Immature natural killer cell (primary cell): Measurements from ENCODE around the gene LPIN1. TPM values are rescaled to one million over a fixed set of nuclear protein-coding genes. Genes with fewer than 3 reads are reported as not detected.

Experiments used
- DNase-seq, 3 donors: peaks; one replicate each; pipeline ENCODE4 v3.0.0; 2022; ENCODE audit warnings: mixed read lengths in 1 of 3
- H3K27ac Mint-ChIP-seq, 6 donors: one replicate each; pipeline ENCODE4 v1.8.0; 2020; ENCODE audit warnings: mixed read lengths in 6 of 6, mild to moderate bottlenecking in 5 of 6, inconsistent platforms in 4 of 6, moderate library complexity in 3 of 6
- H3K27me3 Mint-ChIP-seq, 3 donors: one replicate each; pipeline ENCODE4 v1.8.0; 2020 to 2021; ENCODE audit warnings: low read depth in 3 of 3, mild to moderate bottlenecking in 3 of 3, mixed read lengths in 3 of 3, moderate library complexity in 3 of 3, inconsistent platforms in 1 of 3
- H3K36me3 Mint-ChIP-seq, 3 donors: one replicate each; pipeline ENCODE4 v1.8.0; 2020; ENCODE audit warnings: mixed read lengths in 3 of 3, inconsistent platforms in 2 of 3, mild to moderate bottlenecking in 2 of 3
- H3K4me1 Mint-ChIP-seq, 2 donors: one replicate each; pipeline ENCODE4 v1.8.0; 2020; ENCODE audit warnings: inconsistent platforms in 2 of 2, mild to moderate bottlenecking in 2 of 2, mixed read lengths in 2 of 2, moderate library complexity in 1 of 2
- H3K4me3 Mint-ChIP-seq, 5 donors: one replicate each; pipeline ENCODE4 v1.8.0; 2020; ENCODE audit warnings: mild to moderate bottlenecking in 5 of 5, mixed read lengths in 5 of 5, inconsistent platforms in 3 of 5, moderate library complexity in 3 of 5
- H3K9me3 Mint-ChIP-seq, 6 donors: one replicate each; pipeline ENCODE4 v1.8.0; 2020; ENCODE audit warnings: mild to moderate bottlenecking in 6 of 6, mixed read lengths in 6 of 6, inconsistent platforms in 4 of 6, moderate library complexity in 3 of 6
- polyA plus RNA-seq, 3 donors: library from polyadenylated mRNA; unstranded; fragments of 300-500 nt; fragmentation: Illumina TruSeq; gene quantifications; one replicate each; pipeline ENCODE4 v1.2.3, GENCODE V29; 2021

The LPIN1 gene
- polyA plus RNA-seq, 3 donors from 2014 or later: 14.1 to 34.0 (median 16.3) TPM

DNA sequence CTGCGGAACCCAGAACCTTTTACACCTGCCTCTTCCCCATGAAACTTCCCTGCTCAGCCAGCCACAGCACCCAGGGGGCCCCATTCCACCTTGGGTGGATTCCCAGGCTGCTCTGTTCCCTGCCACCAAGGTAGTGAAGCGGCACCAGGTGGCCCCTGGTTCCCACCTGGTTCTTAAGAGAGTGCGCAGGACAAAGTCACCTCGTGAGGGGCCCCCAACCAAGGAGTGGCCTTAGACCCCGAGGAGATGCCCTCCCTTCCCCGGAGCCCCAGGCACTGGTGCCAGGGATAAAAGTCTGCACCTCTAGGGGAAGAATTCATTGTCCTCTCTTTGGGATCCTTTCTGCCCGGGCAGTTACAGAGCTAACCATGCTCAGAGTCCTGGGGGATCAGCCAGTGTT is 3.1 kb upstream of the LPIN1 start:
- H3K4me3 Mint-ChIP-seq: peak overlapping the region in 1 of 5 donors; percentile 61

DNA sequence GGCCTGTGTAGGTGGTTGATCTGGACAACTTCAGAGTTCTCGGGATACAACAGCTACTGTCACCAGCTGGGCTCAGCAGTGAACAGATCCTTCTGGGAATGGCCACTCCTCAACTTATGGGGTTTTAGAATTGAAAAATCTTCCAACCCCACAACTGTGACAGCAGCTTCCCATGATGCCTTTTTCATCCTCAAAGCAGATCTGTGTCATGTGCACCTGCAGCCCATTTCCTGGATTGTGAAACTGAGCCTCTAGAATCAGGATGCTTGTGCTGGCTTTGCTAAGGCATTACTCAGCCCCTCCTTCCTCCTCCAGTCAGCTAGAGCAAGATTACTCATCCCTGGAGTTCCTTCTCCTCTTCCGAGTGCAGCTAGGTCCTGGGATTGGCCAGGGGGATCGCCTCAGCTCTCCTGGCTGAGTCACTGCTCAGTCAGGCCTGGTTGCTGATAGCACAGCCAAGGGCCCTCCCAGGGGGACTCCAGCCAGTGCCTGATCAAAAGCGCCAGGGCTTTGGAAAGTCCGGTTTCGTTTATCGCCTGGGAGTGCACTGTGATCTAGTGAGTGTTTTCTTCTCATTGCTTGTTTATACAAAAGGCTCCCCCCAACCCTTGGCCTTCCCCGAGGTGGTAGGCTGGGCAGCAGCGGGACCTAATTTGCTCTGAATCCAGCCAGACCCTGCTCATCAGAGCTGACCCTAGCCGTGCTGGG is 2.4 kb upstream of the LPIN1 start:
- Mint-ChIP-seq H3K4me3 (peak overlapping the region; percentile 61 to 94 (median 77)), H3K9me3 (no peaks in the 10 kb centered on the region), H3K4me1 (peaks cover 50% of the 10 kb centered on the region in 2 donors), H3K36me3 (no peaks in the 10 kb centered on the region), H3K27me3 (peaks cover 0 to 6% (median 3%) of the 10 kb centered on the region in 3 donors), H3K27ac (peak overlapping the region; percentile 72 to 98 (median 91))
- peak; percentile 51 to 64 (median 53) for DNase-seq

More for the DNA sequence above, 3.1 kb upstream of the LPIN1 start:
- Mint-ChIP-seq H3K9me3 (no peaks in the 10 kb centered on the region), H3K4me1 (peaks cover 50% of the 10 kb centered on the region in 2 donors), H3K27me3 (peaks cover 0 to 6% (median 3%) of the 10 kb centered on the region in 3 donors), H3K27ac (peak overlapping the region in 3 of 6 donors; percentile 75 to 95 (median 88)), H3K36me3 (no peaks in the 10 kb centered on the region)
- DNase-seq: no peak

GRCh38 chr2:11744631-11745394 is 1.6 kb upstream of the LPIN1 start:
- DNase-seq: peak in 1 of 3 donors; percentile 14
- no peaks in the 10 kb centered on the region for H3K36me3 Mint-ChIP-seq
- peaks cover 58% of the 10 kb centered on the region in 2 donors for H3K4me1 Mint-ChIP-seq
- peak overlapping the region; percentile 15 to 94 (median 74) for H3K4me3 Mint-ChIP-seq
- H3K27ac Mint-ChIP-seq: peak overlapping the region; percentile 28 to 98 (median 78)
- H3K27me3 Mint-ChIP-seq: peaks cover 0 to 6% (median 1%) of the 10 kb centered on the region in 3 donors
- H3K9me3 Mint-ChIP-seq: no peaks in the 10 kb centered on the region

DNA sequence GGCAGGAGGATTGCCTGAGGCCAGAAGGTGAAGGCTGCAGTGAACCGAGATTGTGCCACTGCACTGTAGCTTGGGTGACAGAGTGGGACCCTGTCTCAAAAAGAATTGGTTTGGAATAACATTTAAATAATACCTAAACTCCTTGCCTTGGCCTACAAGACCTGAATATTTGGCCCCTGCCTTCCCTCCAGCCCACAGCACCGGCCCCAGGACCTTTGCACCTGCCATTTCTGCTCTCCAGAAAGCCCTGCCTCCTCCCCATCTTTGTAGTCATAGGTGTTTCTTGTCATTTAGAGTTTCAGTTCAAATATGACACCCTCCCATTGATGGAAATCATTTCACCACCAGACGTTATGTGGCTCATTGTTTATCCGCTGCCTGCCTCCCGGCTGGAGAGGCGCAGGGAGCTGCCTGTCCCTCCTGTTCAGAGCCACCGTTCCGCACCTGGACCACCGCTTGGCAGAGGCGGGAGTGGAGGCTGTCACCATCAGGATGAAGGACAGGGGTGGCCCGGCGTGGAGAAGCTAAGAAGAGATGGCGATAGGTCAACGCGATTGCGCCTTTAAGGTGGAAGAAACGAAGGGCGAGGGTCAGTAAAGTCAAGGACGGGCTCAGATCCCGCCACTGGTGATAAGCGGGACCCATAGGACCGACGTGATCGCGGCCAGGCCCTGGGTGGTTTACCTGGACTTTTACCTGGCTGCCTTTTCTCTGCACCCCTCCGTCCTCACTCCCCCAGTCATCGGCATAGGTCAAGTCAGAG is 638 bp upstream of the LPIN1 start:
- Mint-ChIP-seq H3K27me3 (peaks cover 4 to 6% (median 6%) of the 10 kb centered on the region in 3 donors), H3K9me3 (no peaks in the 10 kb centered on the region), H3K27ac (peak overlapping the region; percentile 66 to 85 (median 76)), H3K4me3 (peak overlapping the region; percentile 59 to 77 (median 74)), H3K36me3 (no peaks in the 10 kb centered on the region), H3K4me1 (peaks cover 67 to 68% of the 10 kb centered on the region in 2 donors)
- DNase-seq: no peak

DNA sequence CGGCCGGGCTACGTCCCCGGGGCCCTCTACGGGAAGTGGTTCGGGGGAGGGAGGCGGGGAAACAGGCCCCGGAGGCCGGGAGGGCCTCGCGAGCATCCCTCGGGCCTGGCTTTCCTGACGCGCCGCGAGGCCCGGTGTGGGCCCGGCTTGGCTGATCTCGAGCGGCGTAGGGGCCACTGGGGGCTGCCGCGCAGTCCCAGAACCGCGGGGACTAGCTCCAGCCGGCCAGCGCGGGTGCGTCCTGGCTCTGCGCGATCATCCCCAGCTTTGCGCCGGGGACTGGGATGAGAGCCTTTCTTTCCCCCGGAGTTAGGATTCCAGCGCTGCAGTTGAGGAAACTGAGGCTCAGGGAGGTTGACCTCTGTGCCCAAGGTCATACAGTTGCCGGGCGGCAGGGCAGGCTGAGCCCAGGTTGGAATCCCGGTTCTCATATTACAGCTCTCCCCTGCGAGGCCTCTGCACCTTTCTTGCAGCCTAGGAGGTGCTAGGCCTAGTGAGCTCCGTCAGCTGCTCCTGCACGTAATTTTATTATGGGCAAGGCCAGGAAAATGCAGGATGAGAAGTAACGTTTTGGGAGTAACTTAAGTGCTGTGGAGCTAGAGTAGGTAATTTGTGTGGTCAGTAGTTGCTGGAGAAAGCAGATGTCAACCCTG is 501 bp downstream of the LPIN1 start:
- Mint-ChIP-seq H3K27ac (peak overlapping the region; percentile 78 to 93 (median 86)), H3K27me3 (peaks cover 4 to 6% (median 6%) of the 10 kb centered on the region in 3 donors), H3K9me3 (no peaks in the 10 kb centered on the region), H3K36me3 (no peaks in the 10 kb centered on the region), H3K4me1 (peaks cover 79 to 80% of the 10 kb centered on the region in 2 donors), H3K4me3 (peak overlapping the region; percentile 82 to 97 (median 92))
- DNase-seq: no peak

GRCh38 chr2:11748018-11748860 is 1.8 kb downstream of the LPIN1 start:
- Mint-ChIP-seq H3K36me3 (no peaks in the 10 kb centered on the region), H3K4me3 (peak overlapping the region; percentile 82 to 97 (median 92)), H3K4me1 (peaks cover 87 to 92% of the 10 kb centered on the region in 2 donors), H3K9me3 (no peaks in the 10 kb centered on the region), H3K27ac (peak overlapping the region; percentile 78 to 93 (median 92)), H3K27me3 (peaks cover 4 to 6% (median 6%) of the 10 kb centered on the region in 3 donors)
- DNase-seq: peak in 2 of 3 donors; percentile 13 to 16

GRCh38 chr2:11748861-11749645 is 2.6 kb downstream of the LPIN1 start:
- no peak for DNase-seq
- H3K36me3 Mint-ChIP-seq: no peaks in the 10 kb centered on the region
- H3K27ac Mint-ChIP-seq: peak overlapping the region; percentile 78 to 96 (median 93)
- no peaks in the 10 kb centered on the region for H3K9me3 Mint-ChIP-seq
- peaks cover 4 to 6% (median 6%) of the 10 kb centered on the region in 3 donors for H3K27me3 Mint-ChIP-seq
- peak overlapping the region; percentile 82 to 97 (median 92) for H3K4me3 Mint-ChIP-seq
- peaks cover 88 to 94% of the 10 kb centered on the region in 2 donors for H3K4me1 Mint-ChIP-seq

DNA sequence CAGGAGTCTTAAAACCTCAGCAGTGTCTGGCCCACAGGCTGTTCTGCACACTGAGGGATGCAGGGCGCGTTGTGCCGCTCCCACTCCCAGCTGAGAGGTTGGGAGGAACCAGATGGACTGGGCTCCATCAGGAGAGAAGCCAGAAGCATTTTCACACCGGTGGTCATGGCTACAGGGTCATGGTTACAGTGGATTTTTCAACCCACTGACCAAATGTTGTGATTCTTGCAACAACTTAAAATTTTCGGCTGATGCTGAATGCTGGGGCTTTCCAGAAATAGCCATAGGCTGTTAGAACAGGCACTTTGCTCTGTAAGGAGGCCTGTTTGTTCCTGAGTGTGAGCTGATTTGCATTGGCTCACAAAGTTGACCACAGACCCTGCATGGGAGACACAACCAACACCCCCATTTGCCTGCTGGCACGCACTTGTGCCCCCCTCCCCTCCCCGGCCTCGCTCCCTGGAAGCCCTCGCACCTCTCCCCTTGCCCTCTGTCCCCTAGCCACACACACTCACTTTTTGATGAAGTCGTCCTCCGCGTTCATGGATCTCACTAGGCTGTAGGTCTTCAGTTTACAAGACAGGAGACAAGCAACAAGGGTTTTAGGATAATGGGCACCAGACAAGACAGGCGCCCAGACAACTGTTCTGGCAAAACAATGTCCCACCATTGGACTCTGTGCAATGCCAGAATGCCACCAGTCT is 3.4 kb downstream of the LPIN1 start:
- Mint-ChIP-seq H3K9me3 (no peaks in the 10 kb centered on the region), H3K27me3 (peaks cover 4 to 6% (median 6%) of the 10 kb centered on the region in 3 donors), H3K36me3 (no peaks in the 10 kb centered on the region), H3K27ac (peak overlapping the region; percentile 78 to 96 (median 93)), H3K4me3 (peak overlapping the region; percentile 65 to 97 (median 84)), H3K4me1 (peaks cover 89 to 94% of the 10 kb centered on the region in 2 donors)
- peak; percentile 30 to 37 (median 36) for DNase-seq

DNA sequence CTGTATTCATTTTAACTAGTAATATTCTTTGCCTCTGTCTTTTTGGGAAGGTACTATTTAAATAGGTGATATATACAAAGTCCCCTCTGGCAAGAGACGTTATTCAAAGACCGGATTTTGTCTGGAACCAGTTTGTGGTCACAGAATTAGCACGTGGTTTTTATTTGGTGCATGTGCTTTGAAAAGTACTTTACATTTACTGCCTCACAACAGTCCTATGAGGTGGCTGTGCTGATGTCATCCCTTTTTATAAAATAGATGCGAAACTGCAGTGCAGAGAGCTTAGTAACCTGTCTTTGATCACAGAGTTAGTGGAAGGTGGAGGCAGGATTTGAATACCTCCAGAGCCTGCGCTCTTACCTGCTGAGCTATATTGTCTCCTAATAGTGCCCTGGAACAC is 4.0 kb downstream of the LPIN1 start:
- DNase-seq: peak; percentile 76 to 77 (median 77)
- H3K27me3 Mint-ChIP-seq: peaks cover 4 to 6% (median 6%) of the 10 kb centered on the region in 3 donors
- no peaks in the 10 kb centered on the region for H3K9me3 Mint-ChIP-seq
- H3K27ac Mint-ChIP-seq: peak overlapping the region; percentile 78 to 96 (median 93)
- H3K36me3 Mint-ChIP-seq: no peaks in the 10 kb centered on the region
- peaks cover 89 to 94% of the 10 kb centered on the region in 2 donors for H3K4me1 Mint-ChIP-seq
- peak overlapping the region; percentile 65 to 97 (median 84) for H3K4me3 Mint-ChIP-seq

GRCh38 chr2:11750917-11751316 is 4.5 kb downstream of the LPIN1 start:
- Mint-ChIP-seq H3K9me3 (no peaks in the 10 kb centered on the region), H3K4me1 (peaks cover 91 to 94% of the 10 kb centered on the region in 2 donors), H3K4me3 (peak overlapping the region; percentile 65 to 97 (median 84)), H3K27ac (peak overlapping the region; percentile 78 to 96 (median 93)), H3K27me3 (peaks cover 4 to 6% (median 6%) of the 10 kb centered on the region in 3 donors), H3K36me3 (no peaks in the 10 kb centered on the region)
- peak; percentile 60 to 66 (median 65) for DNase-seq

GRCh38 chr2:11752906-11753305 is 6.5 kb downstream of the LPIN1 start:
- H3K27ac Mint-ChIP-seq: peak overlapping the region; percentile 89 to 97 (median 96)
- H3K27me3 Mint-ChIP-seq: peaks cover 2 to 6% (median 4%) of the 10 kb centered on the region in 3 donors
- peaks cover 89 to 96% of the 10 kb centered on the region in 2 donors for H3K4me1 Mint-ChIP-seq
- no peaks in the 10 kb centered on the region for H3K36me3 Mint-ChIP-seq
- peak overlapping the region; percentile 82 to 95 (median 86) for H3K4me3 Mint-ChIP-seq
- DNase-seq: no peak
- no peaks in the 10 kb centered on the region for H3K9me3 Mint-ChIP-seq
